HepG2 (cell line): ENCODE measurements around the gene USP9X. TPM values are rescaled to one million over a fixed set of nuclear protein-coding genes. Genes with fewer than 3 reads are reported as not detected.

Experiments
- ATAC-seq: fragments of 200-7000 bp; cut with Tn5 transposase; 3 replicates; pipeline ENCODE4 v1.9.1; 2020; ENCODE audit warnings: mild to moderate bottlenecking, moderate library complexity
- BruUV-seq: library from RNA; stranded (reverse); fragments of 400-500 nt; replicated peaks from 2 replicates; lab custom pipeline; 2021; lab: Mats Ljungman, UMichigan
- CTCF ChIA-PET: fragments of 300-600 bp; formaldehyde crosslinking; extraction: SDS; loops from one replicate; lab custom pipeline; 2021; ENCODE audit warnings: low total read pairs, inconsistent platforms, low intra/inter-chr PET ratio; lab: Yijun Ruan, JAX
- POLR2A ChIA-PET: fragments of 350-600 bp; sonication (Branson Sonifier 250); formaldehyde crosslinking; loops from one replicate; lab custom pipeline; 2020; ENCODE audit warnings: antibody characterized with exemption, inconsistent platforms; lab: Yijun Ruan, JAX
- DNase-seq: peaks from one replicate; pipeline ENCODE4 v3.0.0-alpha.2; 2015; ENCODE audit warnings: low spot score
- FAIRE-seq: peaks from 3 replicates; lab custom pipeline; 2011; peaks lifted over from hg19 to GRCh38; lab: Jason Lieb, UNC
- H2AFZ ChIP-seq: one replicate; pipeline ENCODE4 v1.6.1; 2011; ENCODE audit warnings: low read length, inconsistent platforms
- H3K27ac ChIP-seq: fragments of 300-600 bp; 3 replicates; pipeline ENCODE4 v1.8.0; 2011; ENCODE audit warnings: mixed run types, mild to moderate bottlenecking, mixed read lengths, low read length, inconsistent platforms; ENCODE audit not compliant: insufficient read depth; ENCODE audit errors: extremely low read length
- H3K27me3 ChIP-seq, 2 experiments: fragments of 200-600 bp in 1 of 2; 2 replicates in 1 of 2; 3 replicates in 1 of 2; pipeline versions ENCODE4 v1.6.0 to v1.8.0; 2011; ENCODE audit warnings: low read length in 2 of 2, mild to moderate bottlenecking in 2 of 2, moderate library complexity in 2 of 2, inconsistent platforms in 1 of 2; ENCODE audit not compliant: insufficient read depth in 2 of 2, control insufficient read depth in 1 of 2
- H3K36me3 ChIP-seq, 2 experiments: fragments of 200-600 bp in 1 of 2; replicated peaks in 1 of 2; 2 replicates in 1 of 2; 3 replicates in 1 of 2; pipeline versions ENCODE4 v1.5.1 to v1.8.0; 2011; ENCODE audit warnings: low read length in 2 of 2, inconsistent platforms in 1 of 2; ENCODE audit not compliant: insufficient read depth in 2 of 2, control insufficient read depth in 1 of 2
- H3K4me1 ChIP-seq: 2 replicates; pipeline ENCODE4 v1.5.1; 2012; ENCODE audit warnings: low read length, inconsistent platforms; ENCODE audit not compliant: insufficient read depth
- H3K4me2 ChIP-seq: 2 replicates; pipeline ENCODE4 v1.6.0; 2011; ENCODE audit warnings: low read depth, low read length, inconsistent platforms
- H3K4me3 ChIP-seq, 3 experiments: fragments of 200-600 bp in 1 of 3; sonication (generic), shearing (Covaris generic) in 1 of 3; replicated peaks in 1 of 3; 2 replicates each; pipeline ENCODE4 v1.5.1; 2011 to 2016; ENCODE audit warnings: low read length in 3 of 3, inconsistent platforms in 2 of 3, low read depth in 2 of 3, mild to moderate bottlenecking in 2 of 3, control low read depth in 1 of 3, mixed read lengths in 1 of 3; ENCODE audit not compliant: insufficient read depth in 1 of 3
- H3K79me2 ChIP-seq: one replicate; pipeline ENCODE4 v1.6.1; 2011; ENCODE audit warnings: low read length, inconsistent platforms; ENCODE audit not compliant: insufficient read depth
- H3K9ac ChIP-seq: 2 replicates; pipeline ENCODE4 v1.6.0; 2011; ENCODE audit warnings: mild to moderate bottlenecking, low read depth, low read length, inconsistent platforms; ENCODE audit not compliant: insufficient read depth
- H3K9me3 ChIP-seq: 2 replicates; pipeline ENCODE4 v1.5.1; 2012; ENCODE audit warnings: mild to moderate bottlenecking, low read length
- H4K20me1 ChIP-seq: 2 replicates; pipeline ENCODE4 v1.6.0; 2011; ENCODE audit warnings: inconsistent platforms, mild to moderate bottlenecking, low read length, moderate library complexity; ENCODE audit not compliant: insufficient read depth
- CHD4 ChIP-seq: fragments of 200-600 bp; sonication (generic); IDR thresholded peaks from 2 replicates; pipeline ENCODE4 v1.7.0; 2017; ENCODE audit warnings: mild to moderate bottlenecking, low read length, borderline replicate concordance
- FOXP1 ChIP-seq, 2 experiments: fragments of 450-650 bp in 1 of 2; IDR thresholded peaks; 2 replicates each; pipeline ENCODE4 v1.6.1; 2017 to 2018; ENCODE audit warnings: antibody characterized with exemption in 1 of 2
- MBNL3 ChIP-seq: fragments of 250-450 bp; sonication (Bioruptor Pico); conservative IDR thresholded peaks from 2 replicates; pipeline ENCODE4 v1.8.0; 2022; ENCODE audit warnings: mild to moderate bottlenecking, inconsistent platforms
- NCOA5 ChIP-seq: sonication (generic); formaldehyde crosslinking; IDR thresholded peaks from 2 replicates; pipeline ENCODE4 v1.4.0; 2020; ENCODE audit warnings: missing genetic modification reagents
- TCF7L2 ChIP-seq: IDR thresholded peaks from 2 replicates; pipeline ENCODE4 v1.6.1; 2011; ENCODE audit warnings: mild to moderate bottlenecking, low read depth, low read length, moderate library complexity
- ZFAT ChIP-seq: sonication (generic); formaldehyde crosslinking; conservative IDR thresholded peaks from 2 replicates; pipeline ENCODE4 v1.8.1; 2023; ENCODE audit warnings: missing genetic modification reagents, inconsistent platforms
- ZKSCAN1 ChIP-seq: fragments of 150-350 bp; IDR thresholded peaks from 2 replicates; pipeline ENCODE4 v1.6.1; 2014; ENCODE audit warnings: low read length
- ZNF570 ChIP-seq: sonication (generic); formaldehyde crosslinking; IDR thresholded peaks from 2 replicates; pipeline ENCODE4 v1.4.0; 2020; ENCODE audit warnings: mild to moderate bottlenecking, missing genetic modification reagents, borderline replicate concordance
- ZNF788 ChIP-seq: sonication (generic); formaldehyde crosslinking; IDR thresholded peaks from 2 replicates; pipeline ENCODE4 v1.5.0; 2020; ENCODE audit warnings: mild to moderate bottlenecking, missing genetic modification reagents, borderline replicate concordance
- ZNF891 ChIP-seq: sonication (generic); formaldehyde crosslinking; IDR thresholded peaks from 2 replicates; pipeline ENCODE4 v1.5.0; 2020; ENCODE audit warnings: mild to moderate bottlenecking, missing genetic modification reagents
- WGBS: methylation state at CpG from one replicate; pipeline ENCODE4 v1.1.6; 2017; ENCODE audit warnings: low lambda C conversion rate; 5-methylcytosine and 5-hydroxymethylcytosine counted together
- in situ Hi-C: cut with HindIII; loops from 2 replicates; pipeline ENCODE4 v1.10.0; 2017; ENCODE audit warnings: low pct_unique_long_range_greater_than_20kb; ENCODE audit not compliant: extremely low pct_ligation_motif_present
- intact Hi-C: fragments of 100-400 bp; cut with micrococcal nuclease; formaldehyde crosslinking; loops from one replicate; pipeline ENCODE4 v1.10.0; 2022; ENCODE audit not compliant: unreplicated experiment
- polyA plus RNA-seq, 8 experiments: library from polyadenylated mRNA; depleted of rRNA in 3 of 8; stranded (reverse) in 7 of 8; unstranded in 1 of 8; fragments of >200 nt; fragmentation: Illumina TruSeq in 4 of 8; extraction: Trizol in 4 of 8; gene quantifications; 2 replicates each; pipeline versions ENCODE4 v1.2.1 to v1.2.3, GENCODE V29; 2011 to 2016; ENCODE audit warnings: low read depth in 4 of 8, missing spikeins in 1 of 8, mixed read lengths in 1 of 8; ENCODE audit not compliant: insufficient read depth in 1 of 8
- total RNA-seq, 5 experiments: library from RNA; depleted of rRNA; stranded (reverse); fragments of >200 nt; fragmentation: Illumina TruSeq; extraction: Trizol; gene quantifications; 2 replicates each; pipeline ENCODE4 v1.2.3, GENCODE V29; 2016; ENCODE audit warnings: low read depth in 1 of 5
- TF ChIP-seq, protein P1 (sequence below): sonication (generic); formaldehyde crosslinking; IDR thresholded peaks from 2 replicates; pipeline ENCODE4 v1.8.1; 2023; ENCODE audit warnings: mild to moderate bottlenecking, moderate library complexity, missing genetic modification reagents
- TF ChIP-seq, protein P2 (sequence below): sonication (generic); formaldehyde crosslinking; IDR thresholded peaks from 2 replicates; pipeline ENCODE4 v1.8.0; 2022; ENCODE audit warnings: mild to moderate bottlenecking, missing genetic modification reagents, borderline replicate concordance
- TF ChIP-seq, protein P3 (sequence below): sonication (generic); formaldehyde crosslinking; IDR thresholded peaks from 2 replicates; pipeline ENCODE4 v1.5.0; 2020; ENCODE audit warnings: mild to moderate bottlenecking, missing genetic modification reagents, borderline replicate concordance

Gene USP9X
- total and polyA plus RNA-seq, 2 of the 13 experiments (the other 11 are each of a cell fraction or from before 2014, with no cell fraction given) = 22.2 to 40.5 TPM

DNA sequence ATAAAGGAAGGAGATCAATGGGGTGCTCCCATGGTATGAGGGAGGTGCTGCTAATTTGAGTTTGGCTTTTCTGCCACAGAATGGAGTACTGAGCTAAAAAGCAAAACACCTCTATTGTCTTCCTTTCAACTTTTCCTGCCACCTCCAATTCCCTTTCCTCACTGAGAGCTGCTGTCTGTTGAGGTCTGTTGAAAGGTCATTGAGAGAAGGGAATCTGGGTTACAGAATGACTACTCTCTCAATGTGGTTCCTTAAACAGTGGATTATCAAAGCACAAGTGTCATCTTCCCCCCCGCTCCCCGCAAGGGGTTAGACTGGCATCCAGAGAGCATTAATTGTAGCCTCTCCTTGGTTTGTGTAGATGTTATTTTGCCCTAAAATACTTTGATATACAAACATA lies 10.7 kb downstream of the USP9X start:
- Histone ChIP-seq H3K27ac (no peak overlapping the region), H3K9me3 (no peaks in the 10 kb centered on the region), H4K20me1 (peaks cover 75% of the 10 kb centered on the region), H3K79me2 (peaks cover 90% of the 10 kb centered on the region), H3K9ac (no peak overlapping the region), H3K4me2 (no peak overlapping the region), H3K36me3 (no peaks in the 10 kb centered on the region; a peak in 1 of 5 replicates), H3K4me1 (peaks cover 42% of the 10 kb centered on the region), H3K4me3 (no peak overlapping the region), H3K27me3 (no peaks in the 10 kb centered on the region), H2AFZ (no peak overlapping the region)
- ATAC-seq (peak; percentile 44), DNase-seq (no peak), FAIRE-seq (no peak)
- 93% methylated on average over 2 of the region's 2 CpGs for WGBS
- intact Hi-C loops = no loop called here
- BruUV-seq = no TSS peak
- POLR2A ChIA-PET = interaction anchor here (1.9 kb wide), 1 partner anchor 10 kb away, joined by 7 read pairs; the partner anchor contains the start of gene USP9X
- TF ChIP-seq MBNL3 (CRISPR knock-in tag) (no peak), FOXP1 (IDR thresholded peaks at IDR 0.05) (no peak), FOXP1 (CRISPR knock-in tag; IDR thresholded peaks at IDR 0.05) (no peak), TCF7L2 (no peak), ZFAT (no peak), CHD4 (no peak), ZNF570 (no peak), ZNF891 (CRISPR knock-in tag) (no peak), ZKSCAN1 (no peak), ZNF788 (no peak), NCOA5 (CRISPR knock-in tag) (no peak)
- TF ChIP-seq, protein P1, sequence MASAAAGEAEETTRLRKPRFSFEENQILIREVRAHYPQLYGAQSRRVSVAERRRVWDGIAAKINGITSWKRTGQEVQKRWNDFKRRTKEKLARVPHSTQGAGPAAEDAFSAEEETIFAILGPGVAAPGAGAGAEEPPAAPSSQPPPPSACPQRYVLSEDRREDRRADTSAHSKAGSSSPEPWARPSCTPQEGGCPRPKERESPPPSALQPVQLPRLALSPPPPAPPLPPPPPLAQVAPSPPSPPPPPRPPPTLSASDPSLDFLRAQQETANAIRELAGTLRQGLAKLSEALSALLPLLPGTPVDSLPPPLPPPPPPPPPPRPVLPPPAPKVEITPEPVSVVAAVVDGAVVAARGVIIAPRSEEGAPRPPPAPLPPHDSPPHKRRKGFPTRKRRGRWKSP (CRISPR knock-in tag) = no peak
- TF ChIP-seq, protein P2, sequence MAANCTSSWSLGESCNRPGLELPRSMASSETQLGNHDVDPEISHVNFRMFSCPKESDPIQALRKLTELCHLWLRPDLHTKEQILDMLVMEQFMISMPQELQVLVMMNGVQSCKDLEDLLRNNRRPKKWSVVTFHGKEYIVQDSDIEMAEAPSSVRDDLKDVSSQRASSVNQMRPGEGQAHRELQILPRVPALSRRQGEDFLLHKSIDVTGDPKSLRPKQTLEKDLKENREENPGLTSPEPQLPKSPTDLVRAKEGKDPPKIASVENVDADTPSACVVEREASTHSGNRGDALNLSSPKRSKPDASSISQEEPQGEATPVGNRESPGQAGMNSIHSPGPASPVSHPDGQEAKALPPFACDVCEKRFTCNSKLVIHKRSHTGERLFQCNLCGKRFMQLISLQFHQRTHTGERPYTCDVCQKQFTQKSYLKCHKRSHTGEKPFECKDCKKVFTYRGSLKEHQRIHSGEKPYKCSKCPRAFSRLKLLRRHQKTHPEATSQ (CRISPR knock-in tag) = no peak
- TF ChIP-seq, protein P3, sequence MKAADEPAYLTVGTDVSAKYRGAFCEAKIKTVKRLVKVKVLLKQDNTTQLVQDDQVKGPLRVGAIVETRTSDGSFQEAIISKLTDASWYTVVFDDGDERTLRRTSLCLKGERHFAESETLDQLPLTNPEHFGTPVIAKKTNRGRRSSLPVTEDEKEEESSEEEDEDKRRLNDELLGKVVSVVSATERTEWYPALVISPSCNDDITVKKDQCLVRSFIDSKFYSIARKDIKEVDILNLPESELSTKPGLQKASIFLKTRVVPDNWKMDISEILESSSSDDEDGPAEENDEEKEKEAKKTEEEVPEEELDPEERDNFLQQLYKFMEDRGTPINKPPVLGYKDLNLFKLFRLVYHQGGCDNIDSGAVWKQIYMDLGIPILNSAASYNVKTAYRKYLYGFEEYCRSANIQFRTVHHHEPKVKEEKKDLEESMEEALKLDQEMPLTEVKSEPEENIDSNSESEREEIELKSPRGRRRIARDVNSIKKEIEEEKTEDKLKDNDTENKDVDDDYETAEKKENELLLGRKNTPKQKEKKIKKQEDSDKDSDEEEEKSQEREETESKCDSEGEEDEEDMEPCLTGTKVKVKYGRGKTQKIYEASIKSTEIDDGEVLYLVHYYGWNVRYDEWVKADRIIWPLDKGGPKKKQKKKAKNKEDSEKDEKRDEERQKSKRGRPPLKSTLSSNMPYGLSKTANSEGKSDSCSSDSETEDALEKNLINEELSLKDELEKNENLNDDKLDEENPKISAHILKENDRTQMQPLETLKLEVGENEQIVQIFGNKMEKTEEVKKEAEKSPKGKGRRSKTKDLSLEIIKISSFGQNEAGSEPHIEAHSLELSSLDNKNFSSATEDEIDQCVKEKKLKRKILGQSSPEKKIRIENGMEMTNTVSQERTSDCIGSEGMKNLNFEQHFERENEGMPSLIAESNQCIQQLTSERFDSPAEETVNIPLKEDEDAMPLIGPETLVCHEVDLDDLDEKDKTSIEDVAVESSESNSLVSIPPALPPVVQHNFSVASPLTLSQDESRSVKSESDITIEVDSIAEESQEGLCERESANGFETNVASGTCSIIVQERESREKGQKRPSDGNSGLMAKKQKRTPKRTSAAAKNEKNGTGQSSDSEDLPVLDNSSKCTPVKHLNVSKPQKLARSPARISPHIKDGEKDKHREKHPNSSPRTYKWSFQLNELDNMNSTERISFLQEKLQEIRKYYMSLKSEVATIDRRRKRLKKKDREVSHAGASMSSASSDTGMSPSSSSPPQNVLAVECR = no peak
- TF ChIP-seq, all 625 proteins: peak for 0
- CTCF ChIA-PET = no interaction called here
- in situ Hi-C loops = no loop called here
